Measurements from ENCODE around the gene CRLF1.
A peak's percentile ranks its signal among the peaks of the same experiment; 100 is the strongest.

Gene CRLF1

GRCh38 chr19:18606281-18607225, at the start of gene CRLF1:
CRLF1 (minus strand) TSS chr19:18606799; CDS start chr19:18606656, 143 bp downstream.
- DNase-seq: no peak

DNA sequence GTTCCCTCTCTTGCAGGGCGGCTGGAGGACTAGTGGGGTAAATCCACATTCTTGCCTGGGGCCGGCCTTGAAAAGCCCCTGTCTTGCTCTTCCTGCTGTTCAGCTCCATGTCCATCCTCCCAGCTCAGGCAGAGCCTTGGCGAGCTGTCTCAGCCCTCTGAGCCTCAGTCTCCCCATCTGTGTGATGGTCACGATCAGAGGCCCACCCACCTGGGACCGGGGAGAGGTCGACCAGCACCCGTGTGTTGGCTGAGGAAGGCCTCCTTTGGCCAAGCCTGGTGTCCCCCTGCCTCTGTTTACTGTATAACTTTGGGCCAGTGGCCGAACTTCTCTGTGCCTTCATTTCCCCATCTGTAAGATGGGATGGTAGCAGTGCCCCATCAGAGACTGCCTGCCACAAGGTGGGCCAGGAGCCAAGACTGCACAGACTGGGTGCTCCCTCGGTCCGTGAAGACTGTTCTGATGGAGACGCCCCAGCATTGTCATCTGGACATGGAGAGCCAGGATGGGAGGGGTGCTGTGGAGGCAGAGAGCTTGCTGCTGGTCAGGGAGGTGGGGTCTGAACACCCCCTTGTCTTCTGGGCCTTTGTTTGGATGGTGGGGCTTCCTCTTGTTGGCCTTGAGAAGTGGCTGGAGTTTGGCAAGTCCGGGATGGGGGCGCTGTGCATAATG, 48.7 kb upstream of the CRLF1 start:
- DNase-seq: no peak

DNA sequence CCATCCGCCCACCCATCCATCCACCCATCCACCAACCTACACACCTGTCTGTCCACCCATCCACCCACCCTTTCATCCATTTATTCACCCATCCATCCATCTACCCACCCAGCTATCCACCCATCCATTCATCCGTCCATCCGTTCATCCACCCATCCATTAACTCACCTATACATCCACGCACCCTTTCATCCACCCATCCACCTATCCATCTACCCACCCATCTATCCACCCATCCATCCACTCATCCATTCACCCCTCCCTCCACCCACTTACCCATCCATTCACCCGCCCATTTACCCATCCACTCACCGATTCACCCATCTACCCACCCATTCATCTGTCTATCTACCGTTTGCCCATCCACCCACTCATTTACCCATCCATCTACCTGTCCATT, 47.9 kb upstream of the CRLF1 start:
- no peak for DNase-seq

DNA sequence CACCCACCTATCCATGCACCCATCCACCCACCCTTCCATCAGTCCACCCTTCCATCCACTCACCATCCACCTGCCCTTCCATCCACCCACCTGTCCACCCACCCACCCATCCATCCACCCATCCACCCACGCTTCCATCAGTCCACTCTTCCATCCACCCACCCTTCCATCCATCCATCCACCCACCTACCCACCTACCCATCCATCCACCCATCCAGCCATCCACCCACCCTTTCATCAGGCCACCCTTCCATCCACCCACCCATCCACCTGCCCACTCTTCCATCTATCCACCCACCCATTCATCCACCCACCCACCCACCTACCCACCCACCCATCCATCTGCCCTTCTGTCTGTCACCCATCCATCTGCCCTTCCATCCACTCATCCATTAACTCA, 47.3 kb upstream of the CRLF1 start:
- DNase-seq: no peak

GRCh38 chr19:18651733-18652132, 45.1 kb upstream of the CRLF1 start:
- DNase-seq: no peak

- DNase-seq: no peak
These were observed 44.7 kb upstream of the CRLF1 start for GRCh38 chr19:18651300-18651699.

DNA sequence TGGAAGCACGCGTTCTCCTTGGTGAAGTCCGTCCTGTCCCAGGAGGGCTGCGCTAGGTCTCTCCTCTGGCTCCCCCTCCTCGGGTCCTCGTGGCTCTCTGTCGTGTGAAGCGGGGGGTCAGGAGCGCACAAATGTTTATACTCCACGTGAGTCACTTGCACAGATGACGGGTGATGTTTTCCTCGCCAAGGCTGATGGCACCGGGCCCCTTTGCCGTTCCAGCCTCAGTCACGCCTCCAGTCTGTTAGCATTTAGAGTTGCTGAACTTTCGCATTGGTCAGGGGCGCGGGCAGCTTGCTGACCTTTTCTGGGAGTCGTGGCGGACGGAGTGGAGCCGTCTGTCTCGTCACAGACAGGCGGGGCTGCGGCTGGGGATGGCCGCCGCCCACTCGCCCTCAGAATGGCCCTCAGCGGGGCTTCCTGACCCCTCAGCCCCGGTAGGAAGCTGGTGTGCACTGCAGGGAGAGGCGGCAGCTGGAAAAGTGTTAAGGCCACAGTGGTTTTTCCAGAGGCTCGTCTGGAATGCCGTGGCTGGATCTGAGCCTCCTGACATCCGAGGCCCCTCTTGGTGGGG, 44.0 kb upstream of the CRLF1 start:
- no peak for DNase-seq

DNA sequence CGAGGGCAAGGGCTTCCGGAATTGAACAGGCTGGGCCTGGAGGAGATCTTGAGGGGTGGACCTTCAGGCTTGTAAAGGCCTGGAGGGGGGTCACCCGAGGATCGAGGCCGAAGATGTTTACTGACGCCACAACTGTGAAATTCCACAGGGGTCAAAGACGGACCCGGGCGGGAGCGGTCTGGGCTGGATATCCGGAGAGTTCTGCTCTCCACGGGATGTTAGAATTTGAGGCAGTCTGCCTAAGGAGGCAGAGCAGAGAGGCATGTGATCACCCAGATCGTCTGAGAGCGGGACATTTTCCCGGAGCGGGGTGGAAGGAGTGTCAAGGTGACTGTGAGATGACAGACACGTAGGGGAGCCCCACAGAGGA, 43.4 kb upstream of the CRLF1 start:
- no peak for DNase-seq

DNA sequence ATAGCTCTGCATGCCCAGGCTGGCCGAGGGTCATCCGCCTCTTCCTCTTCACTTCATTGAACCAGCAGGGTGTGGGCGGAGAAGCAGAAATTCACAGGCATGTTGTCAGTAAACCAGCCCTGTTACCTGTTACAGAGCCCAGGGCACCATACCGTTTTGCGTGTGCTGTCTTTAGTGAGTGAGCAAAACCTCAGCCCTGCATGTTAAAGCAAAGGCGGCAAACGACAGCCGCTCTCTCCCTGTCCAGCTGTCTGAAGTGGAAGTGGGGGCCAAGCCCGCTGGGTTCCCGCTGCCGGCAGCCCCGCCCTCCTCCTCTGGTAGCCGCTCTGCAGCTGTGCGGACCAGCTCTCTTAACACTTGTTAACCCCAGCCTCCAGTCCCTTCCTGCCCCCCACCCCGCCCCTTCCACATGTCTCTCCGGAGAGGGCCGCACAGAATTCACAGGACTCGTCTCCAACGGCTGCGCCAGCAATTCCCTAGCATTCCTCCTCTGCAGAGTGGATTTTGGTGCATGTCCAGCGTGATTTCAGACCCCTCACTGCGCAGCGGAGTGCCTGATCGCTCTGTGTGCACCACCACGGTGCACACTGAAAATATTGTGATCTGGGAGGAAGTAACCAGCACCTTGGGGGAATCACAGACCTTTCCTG, 42.9 kb upstream of the CRLF1 start:
- no peak for DNase-seq

DNA sequence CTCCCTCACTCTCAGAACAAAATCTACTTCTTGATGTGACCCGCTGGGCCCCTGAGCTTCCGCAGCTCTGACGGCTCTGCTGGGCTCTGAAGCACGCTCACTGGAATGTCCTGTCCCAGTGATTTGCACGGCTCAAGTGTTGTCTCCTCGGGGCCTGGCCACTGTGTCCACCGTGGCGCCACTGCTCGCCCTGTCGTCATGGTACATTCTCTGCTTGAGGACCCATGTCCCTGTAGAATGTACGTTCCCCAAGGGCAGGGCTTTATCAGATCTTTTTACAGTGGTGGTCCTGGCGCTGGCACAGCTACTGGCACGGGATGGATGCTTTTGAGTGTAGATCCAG, 42.3 kb upstream of the CRLF1 start:
- no peak for DNase-seq

GRCh38 chr19:18647807-18648206, 41.2 kb upstream of the CRLF1 start:
- DNase-seq: no peak

DNA sequence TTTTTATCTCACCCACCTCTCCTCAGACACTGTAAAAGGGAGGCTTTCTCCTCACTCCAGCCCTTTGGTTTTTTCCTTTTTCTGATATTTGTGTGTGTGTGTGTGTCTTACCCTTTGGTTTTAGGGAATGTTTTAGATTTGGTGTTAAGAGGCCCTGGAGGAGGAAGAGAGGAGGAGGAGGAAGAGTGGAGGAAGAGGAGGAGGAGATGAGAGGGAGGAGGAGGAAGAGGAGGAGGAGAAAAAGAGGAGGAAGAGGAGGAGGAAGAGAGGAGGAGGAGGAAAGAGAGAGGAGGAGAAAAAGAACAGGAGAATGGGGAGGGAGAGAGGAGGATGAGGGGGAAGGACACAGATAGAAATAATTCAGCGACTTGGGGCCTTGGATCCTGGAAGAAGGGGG, 40.8 kb upstream of the CRLF1 start:
- no peak for DNase-seq

DNA sequence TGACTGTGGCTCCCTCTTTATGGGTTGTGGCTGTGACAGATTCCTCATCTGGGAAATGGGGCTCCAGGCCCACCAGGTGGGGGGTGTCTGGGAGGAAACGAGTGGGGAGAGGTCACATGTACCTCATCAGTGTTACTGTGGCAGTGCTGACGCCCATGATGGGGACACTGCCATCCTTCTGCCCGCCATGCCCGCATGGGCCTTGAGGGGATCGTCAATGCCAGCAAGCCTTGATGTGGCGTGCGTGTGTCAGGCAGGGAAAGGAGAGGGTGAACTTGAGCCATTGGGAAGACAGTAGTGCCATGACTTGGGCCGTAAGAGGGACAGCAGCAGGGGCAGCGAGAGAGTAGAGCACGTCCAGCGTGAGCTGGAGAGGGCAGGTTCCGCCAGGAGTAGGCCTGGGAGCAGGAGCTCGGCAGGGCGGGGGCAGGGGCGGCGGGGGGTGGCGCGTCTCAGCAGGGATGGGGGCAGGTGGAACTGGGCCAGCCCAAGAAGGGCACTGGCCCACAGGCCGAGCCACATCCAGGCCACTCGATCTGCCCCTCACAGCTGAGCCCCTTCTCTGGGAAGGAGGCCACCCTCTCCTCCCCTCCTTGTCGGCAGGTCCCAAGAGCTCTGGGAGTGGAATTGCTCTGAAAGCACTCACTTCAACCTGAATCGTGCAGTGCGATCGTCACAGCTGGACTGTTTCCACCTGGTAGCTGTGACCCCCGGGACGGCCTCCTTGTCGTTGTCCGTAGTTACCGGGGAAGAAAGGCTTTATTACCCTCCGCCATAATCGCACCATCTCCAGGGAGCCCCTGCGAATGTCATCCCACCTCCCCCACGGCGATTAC, 40.2 kb upstream of the CRLF1 start:
- no peak for DNase-seq

DNA sequence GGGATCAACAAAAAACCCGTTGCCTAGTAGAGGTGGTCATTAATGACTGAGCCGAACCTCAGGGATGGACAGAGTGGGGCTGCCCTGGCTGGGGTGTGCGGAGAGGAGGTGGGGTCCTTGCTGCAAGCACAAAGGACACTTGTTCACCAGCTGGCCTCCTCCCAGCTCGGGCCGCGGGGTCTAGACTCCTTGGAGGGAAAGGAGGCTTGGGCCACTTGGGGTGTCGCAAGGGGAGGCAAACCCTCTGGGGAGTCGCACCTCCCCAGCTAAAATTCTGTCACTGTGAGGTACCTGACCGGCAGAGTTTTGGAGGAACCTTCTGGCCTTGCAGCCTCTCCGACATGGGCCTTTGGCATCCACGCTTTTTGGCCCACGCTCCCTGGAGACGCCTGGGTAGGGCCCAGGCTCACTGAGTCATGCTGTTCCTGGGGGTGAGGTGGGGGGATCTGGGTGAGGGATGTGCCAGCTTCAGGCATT, 38.5 kb upstream of the CRLF1 start:
- DNase-seq: no peak

- DNase-seq: peak; percentile 61
These were observed 37.8 kb upstream of the CRLF1 start for GRCh38 chr19:18644196-18645034.

GRCh38 chr19:18639706-18640243, 33.2 kb upstream of the CRLF1 start:
- no peak for DNase-seq

DNA sequence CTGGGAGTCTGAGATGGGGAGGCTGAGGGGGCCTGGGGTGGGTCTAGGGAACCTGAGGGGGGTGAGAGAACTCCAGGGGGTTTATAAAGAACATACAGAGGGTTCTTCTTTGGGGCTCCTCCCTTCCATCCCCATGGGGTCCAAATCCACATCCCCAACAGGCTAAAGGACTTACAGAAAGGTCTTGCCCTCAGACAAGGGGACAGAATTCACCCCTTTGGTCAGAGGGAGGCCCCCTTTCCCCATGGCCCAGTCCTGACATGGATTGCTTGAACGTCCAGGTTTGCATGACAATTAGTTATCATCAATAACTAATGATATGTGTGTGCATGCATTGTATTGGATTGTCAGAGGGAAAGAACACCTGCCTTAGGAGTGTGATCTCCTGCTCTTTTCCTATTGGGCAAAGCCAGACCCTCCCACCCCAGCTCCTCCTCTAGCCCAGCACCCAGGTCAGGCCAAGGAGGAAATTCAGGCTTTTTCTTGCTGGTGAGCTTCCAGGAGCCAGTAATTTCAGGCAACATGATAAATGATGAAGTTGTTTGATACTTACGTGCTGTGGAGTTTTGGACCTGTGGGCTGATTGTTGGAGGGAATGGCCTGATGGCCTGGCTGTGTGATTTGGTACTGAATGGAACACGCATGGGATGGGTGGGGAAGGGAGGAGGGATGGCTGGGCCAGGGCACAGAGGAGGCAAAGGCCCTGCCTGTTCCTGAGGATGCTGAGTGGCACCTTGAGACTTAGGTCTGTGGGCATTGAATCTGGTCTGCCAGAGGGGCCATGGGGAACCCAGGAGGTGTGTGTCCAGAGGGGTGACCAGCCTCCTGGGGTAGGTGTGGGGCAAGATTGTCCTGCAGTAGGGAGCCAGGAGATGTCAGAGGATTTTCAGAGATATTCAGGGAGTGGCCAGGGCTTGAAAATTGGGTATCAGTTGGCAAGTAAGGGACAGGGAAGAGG, 31.4 kb upstream of the CRLF1 start:
- peak; percentile 4 for DNase-seq

- DNase-seq: no peak
These were observed 30.5 kb upstream of the CRLF1 start, which contains the start of gene KLHL26 for GRCh38 chr19:18636969-18637629. KLHL26 (plus strand) TSS chr19:18637028; CDS start chr19:18637055, 27 bp downstream.
